GM19395 (cell line): ENCODE data around the gene SPEG.

Experiments
- ATAC-seq: cut with Tn5 transposase; IDR thresholded peaks from one replicate; pipeline ENCODE4 v1.9.1; 2021; ENCODE audit warnings: mild to moderate bottlenecking, moderate library complexity; ENCODE audit not compliant: unreplicated experiment

Gene SPEG

GRCh38 chr2:219508971-219509779 lies 74.5 kb downstream of the SPEG start:
- peak; percentile 26 for ATAC-seq

DNA sequence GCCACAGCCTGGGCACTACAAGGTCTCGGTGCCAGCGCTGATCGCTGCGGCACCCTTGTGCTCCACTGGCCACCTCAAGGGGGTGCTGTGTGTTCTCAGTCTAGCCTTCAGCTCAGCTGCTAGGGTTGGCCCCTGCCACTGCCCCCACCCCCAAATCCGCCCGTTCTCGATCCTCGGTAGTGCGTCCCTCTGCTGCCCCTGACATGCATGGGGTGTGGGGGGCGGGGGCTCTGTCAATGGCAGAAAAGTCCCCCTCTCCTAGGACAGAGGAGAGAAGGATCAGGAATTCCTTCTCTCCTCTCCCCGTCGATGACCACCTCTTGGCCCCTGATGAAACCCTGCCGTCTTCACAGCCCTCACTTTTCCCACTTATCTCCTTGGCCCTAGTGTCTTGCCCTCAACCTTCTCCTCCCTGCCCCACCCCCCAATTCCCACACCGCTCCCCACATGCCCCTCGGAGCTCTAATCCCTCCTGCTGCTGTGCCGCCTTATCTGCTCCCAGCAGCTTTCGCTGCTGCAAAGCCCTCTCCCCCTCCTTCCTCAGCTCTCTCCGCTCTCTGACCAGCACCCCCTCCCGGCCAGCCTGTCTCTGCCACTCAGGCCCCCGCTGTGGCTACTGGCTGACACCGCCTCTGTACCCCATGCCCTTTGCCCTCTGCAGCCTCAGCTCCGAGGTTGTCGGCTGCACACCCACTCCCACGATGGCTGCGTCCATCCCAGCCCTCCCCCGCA lies 75.3 kb downstream of the SPEG start:
- ATAC-seq, result peak; percentile 74

- no peak for ATAC-seq
Measured at GRCh38 chr2:219510512-219511135, 76.0 kb downstream of the SPEG start.

GRCh38 chr2:219511547-219512325 lies 77.1 kb downstream of the SPEG start:
- ATAC-seq, result no peak

DNA sequence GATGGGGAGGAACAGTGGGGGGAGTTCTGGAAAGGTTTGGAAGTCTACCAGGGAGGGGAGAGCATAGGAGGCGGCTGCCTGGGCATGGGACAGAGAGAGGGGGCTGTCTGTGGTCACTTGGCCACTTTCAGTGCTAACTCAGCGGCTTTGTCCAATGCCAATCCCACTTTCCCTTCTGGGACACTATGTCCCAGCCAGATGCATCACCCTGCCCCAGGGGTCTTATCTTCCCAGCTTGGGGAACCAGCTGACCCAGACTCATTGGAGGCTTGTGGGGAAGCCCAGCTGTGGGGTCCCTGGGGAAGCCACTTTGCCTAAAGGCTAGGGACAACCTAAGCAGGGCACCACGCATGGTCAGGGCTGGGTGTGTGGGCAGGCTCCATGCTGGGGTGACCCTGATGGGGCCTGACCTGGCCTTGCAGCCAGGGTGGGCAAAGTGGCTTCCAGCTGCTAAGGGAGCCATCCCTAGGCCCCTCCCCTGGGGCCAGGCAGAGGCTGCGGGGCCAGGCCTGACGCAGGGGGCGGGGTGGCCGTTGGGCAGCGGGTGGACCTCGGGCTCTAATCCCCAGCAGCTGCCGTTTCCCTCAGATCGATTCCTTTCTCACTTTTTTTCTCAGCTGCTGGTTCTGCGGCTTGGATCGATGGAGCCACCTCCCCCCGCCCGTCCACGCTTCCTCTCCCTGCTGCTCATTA lies 78.0 kb downstream of the SPEG start:
- ATAC-seq, result no peak

DNA sequence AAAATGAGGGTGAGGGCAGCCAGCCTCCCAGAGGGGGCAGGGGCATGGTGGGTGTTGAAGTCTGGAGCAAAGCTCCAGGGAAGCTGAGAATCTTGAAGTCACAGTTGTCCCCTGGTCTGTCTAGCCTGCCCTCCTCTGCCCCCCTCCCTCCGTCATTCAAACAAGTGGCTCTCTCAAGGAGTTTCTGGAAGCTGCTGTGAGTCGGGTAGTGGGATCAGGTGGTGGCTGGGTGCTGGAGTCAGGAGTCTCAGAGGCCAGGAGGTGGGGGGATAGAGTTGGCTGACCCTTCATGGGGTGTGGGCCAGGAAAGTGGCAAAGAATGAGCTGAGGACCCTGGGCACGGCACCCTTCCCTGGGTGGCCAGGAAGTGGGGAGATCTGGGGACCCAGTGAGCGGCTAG lies 79.1 kb downstream of the SPEG start:
- ATAC-seq, result no peak

- no peak for ATAC-seq
Measured at GRCh38 chr2:219514196-219514761, 79.6 kb downstream of the SPEG start, which contains the start of gene ASIC4. TSS of gene ASIC4 (plus strand) at chr2:219514482. CDS start at chr2:219514725, 243 bp downstream.

- no peak for ATAC-seq
Measured at GRCh38 chr2:219514836-219515235, 80.2 kb downstream of the SPEG start.

- no peak for ATAC-seq
Measured at GRCh38 chr2:219515874-219516629, 81.4 kb downstream of the SPEG start.

- no peak for ATAC-seq
Measured at GRCh38 chr2:219516888-219517287, 82.2 kb downstream of the SPEG start.

GRCh38 chr2:219517954-219518778 lies 83.5 kb downstream of the SPEG start:
- no peak for ATAC-seq

DNA sequence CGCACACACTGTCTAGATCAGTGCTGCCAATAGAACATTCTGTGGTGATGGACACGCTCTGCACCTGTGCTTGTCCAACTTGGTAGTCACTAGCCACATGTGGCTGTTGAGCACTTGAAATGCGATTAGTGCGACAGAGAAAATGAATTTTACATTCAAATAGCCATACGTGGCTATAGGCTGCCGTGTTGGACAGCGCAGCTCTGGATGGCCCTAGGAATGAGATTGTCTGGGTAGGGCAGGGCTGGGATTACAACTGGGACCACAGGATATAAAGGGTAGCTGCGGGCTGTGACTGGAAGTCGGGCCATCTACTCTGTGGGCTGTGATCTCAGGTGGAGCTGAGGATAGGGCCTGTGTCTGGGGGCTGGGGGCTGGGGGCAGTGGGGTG lies 84.9 kb downstream of the SPEG start:
- ATAC-seq, result no peak

- no peak for ATAC-seq
Measured at GRCh38 chr2:219520079-219520478, 85.4 kb downstream of the SPEG start.

GRCh38 chr2:219521066-219521880 lies 86.6 kb downstream of the SPEG start:
- no peak for ATAC-seq

DNA sequence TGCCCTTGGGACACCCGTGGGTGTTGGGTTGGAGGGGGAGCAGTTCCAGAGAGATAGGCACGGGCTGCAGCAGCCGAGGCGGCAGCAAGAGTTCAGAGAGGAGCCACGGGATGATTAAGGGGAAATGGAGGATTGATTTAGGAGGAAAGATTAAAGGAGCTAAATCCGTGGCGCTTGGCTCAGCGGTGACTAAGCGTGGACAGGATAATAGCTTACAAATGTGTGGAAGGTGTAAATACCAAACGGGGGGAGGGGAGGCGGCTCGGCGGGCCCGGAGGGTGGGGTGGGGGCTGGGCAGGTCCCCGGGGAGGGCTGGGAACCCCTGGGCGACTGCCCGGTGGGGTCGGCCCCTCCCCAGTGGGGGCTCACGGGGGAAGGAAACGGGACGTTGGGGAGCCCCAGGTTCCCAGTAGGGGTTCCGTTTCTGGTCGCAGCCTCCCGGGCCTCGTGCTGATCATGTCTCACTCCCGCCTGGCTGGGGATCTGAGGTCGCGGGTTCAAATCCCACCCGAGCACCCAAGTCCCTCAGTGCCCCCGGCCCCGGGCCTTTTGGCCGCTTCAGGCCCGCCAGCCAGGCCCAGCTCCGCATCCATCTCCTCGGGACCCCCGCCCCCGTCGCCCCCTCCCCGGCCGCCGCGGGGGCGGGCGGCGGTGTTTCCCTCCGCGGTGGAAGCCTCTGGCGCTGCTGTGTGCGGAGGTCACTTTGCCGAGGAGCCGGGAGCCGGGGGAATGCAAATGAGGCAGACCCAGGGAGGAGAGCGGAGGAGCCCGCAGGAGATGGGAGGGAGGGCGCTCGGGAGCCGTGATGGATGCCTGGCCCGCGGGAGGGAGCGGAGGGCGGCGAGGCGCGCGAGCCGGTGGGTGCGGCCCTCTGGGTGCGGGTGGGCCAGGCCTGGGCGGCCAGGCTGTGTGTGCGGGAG lies 87.7 kb downstream of the SPEG start:
- ATAC-seq, result no peak

DNA sequence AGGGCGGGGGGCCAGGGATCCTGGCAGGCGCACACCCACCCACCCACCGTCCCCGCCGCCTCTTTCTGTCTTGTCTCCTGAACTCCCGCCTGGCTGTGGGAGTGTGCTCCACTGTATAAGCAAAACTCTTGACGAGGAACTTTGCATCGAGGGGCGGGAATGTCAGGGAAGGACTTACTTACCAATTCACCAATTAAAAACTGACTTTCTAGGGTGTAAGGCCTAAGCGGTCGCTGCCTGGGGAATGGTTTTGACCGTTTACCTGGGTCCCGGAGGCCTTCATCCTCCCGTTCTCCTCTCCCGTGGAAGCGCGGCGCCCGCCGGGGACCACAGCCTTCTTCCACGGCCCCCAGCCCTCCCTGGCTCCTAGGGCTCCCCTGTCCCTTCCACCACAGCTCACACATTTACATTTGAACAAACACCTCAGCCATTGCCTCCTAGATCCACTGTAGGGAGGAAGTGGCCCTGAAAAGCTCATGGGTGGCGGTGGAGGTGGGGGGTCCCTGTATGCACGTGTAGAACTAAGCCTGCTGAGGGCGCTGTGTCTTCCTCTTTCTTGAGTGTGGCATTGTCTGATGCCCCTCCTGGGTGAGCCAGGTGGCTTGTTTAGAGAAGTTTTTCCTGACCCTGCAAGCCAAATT lies 88.5 kb downstream of the SPEG start:
- no peak for ATAC-seq
